SK-N-MC (cell line): ENCODE results near the gene PCDHGB2.
"Not testable (repeated sequence)": the region's sequence is repeated elsewhere in the genome, so short reads cannot be mapped to it uniquely, and the experiment has no call there.

Experiments
- DNase-seq: peaks from one replicate; pipeline ENCODE4 v3.0.0-alpha.2; 2011; ENCODE audit warnings: low read depth, low spot score
- H3K27ac ChIP-seq: fragments of 200-600 bp; sonication (generic); 2 replicates; pipeline ENCODE4 v1.5.1; 2016; ENCODE audit warnings: mixed run types
- H3K36me3 ChIP-seq: fragments of 200-600 bp; sonication (generic); 2 replicates; pipeline ENCODE4 v1.6.1; 2017; ENCODE audit warnings: antibody characterized with exemption, low read length, mixed read lengths; ENCODE audit not compliant: insufficient read depth
- H3K4me3 ChIP-seq: fragments of 200-600 bp; sonication (generic); 2 replicates; pipeline ENCODE4 v1.5.1; 2016
- H3K9ac ChIP-seq: fragments of 200-600 bp; sonication (generic); 2 replicates; pipeline ENCODE4 v1.8.0; 2017; ENCODE audit warnings: mixed run types, mixed read lengths; ENCODE audit not compliant: insufficient read length
- H3K9me3 ChIP-seq: fragments of 200-600 bp; sonication (generic); 2 replicates; pipeline ENCODE4 v1.6.1; 2017; ENCODE audit warnings: low read depth, mild to moderate bottlenecking, antibody characterized with exemption, low read length, moderate library complexity, mixed read lengths
- EZH2 ChIP-seq: fragments of 200-600 bp; sonication (generic); IDR thresholded peaks from one replicate; pipeline ENCODE4 v1.6.1; 2017; ENCODE audit warnings: antibody characterized with exemption
- FOXP2 ChIP-seq: optimal IDR thresholded peaks from 2 replicates; pipeline ENCODE3; 2011; ENCODE audit warnings: mild to moderate bottlenecking, moderate library complexity; ENCODE audit not compliant: insufficient read depth; ENCODE audit errors: extremely low read length, control extremely low read depth
- POLR2AphosphoS5 ChIP-seq: IDR thresholded peaks from 2 replicates; pipeline ENCODE4 v1.6.1; 2012; ENCODE audit warnings: mild to moderate bottlenecking, low read depth, low read length, borderline replicate concordance

The PCDHGB2 gene

DNA sequence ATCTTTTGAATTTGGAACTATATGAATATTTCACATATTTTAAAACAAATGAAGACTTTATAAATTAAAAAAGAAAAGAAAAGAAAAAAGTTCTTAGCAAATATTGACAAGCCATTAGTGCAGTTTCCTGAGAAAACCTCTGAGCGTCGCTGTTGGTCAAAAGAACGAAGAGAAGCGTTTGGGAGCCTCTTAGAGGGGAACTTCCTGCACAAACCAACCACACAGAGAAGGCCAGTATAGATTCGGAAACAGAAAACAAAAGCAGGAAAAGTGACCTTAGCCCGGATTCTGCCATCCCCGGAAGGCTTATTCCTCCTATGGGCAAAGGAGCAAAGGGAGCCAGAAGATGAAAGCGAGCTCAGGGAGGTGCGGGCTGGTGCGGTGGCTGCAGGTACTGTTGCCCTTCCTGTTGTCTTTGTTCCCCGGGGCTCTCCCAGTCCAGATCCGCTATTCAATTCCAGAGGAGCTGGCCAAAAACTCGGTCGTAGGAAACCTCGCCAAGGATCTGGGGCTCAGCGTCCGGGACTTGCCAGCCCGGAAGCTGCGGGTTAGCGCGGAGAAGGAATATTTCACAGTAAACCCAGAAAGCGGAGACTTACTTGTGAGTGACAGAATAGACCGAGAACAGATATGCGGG is at the start of gene PCDHGB2:
PCDHGB2 (plus strand) TSS at position 205 of the 637 bp plus-strand sequence; CDS start at position 347, 142 bp downstream.
- no peak for DNase-seq
- TF ChIP-seq EZH2 (no peak), FOXP2 (no peak), POLR2AphosphoS5 (no peak)
- H3K4me3 ChIP-seq = peak within 1 kb of the TSS; percentile 49
- H3K9ac ChIP-seq = no peak within 1 kb of the TSS
- peaks cover 5% of the 10 kb centered on the region; the same call in 1 of the 2 replicates for H3K9me3 ChIP-seq
- H3K27ac ChIP-seq = no peak within 1 kb of the TSS
- no peaks in the 10 kb centered on the region for H3K36me3 ChIP-seq

DNA sequence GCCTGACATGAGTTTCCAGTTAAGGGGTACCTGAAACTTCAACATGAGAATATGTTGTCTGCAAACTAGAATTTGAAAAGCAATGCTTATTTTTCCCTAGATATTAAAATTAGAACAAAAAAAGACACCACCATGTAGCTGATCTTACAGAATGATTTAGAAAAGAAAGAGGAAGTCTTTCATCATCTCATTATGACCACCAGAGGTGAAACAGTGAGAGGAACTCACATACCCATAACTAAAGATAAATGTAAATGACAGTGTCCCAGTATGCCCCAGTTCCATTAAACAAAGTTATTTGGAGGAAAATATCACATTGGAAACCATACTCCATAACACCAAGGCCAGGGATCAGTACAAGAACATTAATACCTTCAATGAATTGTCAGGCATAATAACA is 46.1 kb upstream of the PCDHGB2 start:
- Histone ChIP-seq H3K4me3 (no peak overlapping the region), H3K27ac (no peak overlapping the region), H3K36me3 (peaks cover 47% of the 10 kb centered on the region), H3K9me3 (peaks cover 29% of the 10 kb centered on the region), H3K9ac (no peak overlapping the region)
- TF ChIP-seq POLR2AphosphoS5 (no peak), FOXP2 (no peak), EZH2 (no peak)
- no peak for DNase-seq

- Histone ChIP-seq H3K36me3 (peaks cover 60% of the 10 kb centered on the region), H3K9me3 (peaks cover 37% of the 10 kb centered on the region)
- not testable (repeated sequence) for H3K4me3 ChIP-seq, DNase-seq, H3K9ac ChIP-seq, H3K27ac ChIP-seq
These were observed 42.8 kb upstream of the PCDHGB2 start for GRCh38 chr5:141316963-141317362.

GRCh38 chr5:141319202-141319601 is 40.6 kb upstream of the PCDHGB2 start:
- Histone ChIP-seq H3K9ac (no peak overlapping the region), H3K27ac (no peak overlapping the region), H3K4me3 (peak overlapping the region; percentile 92), H3K36me3 (peaks cover 54% of the 10 kb centered on the region), H3K9me3 (peaks cover 31% of the 10 kb centered on the region)
- no peak for DNase-seq
- no peak for TF ChIP-seq EZH2

DNA sequence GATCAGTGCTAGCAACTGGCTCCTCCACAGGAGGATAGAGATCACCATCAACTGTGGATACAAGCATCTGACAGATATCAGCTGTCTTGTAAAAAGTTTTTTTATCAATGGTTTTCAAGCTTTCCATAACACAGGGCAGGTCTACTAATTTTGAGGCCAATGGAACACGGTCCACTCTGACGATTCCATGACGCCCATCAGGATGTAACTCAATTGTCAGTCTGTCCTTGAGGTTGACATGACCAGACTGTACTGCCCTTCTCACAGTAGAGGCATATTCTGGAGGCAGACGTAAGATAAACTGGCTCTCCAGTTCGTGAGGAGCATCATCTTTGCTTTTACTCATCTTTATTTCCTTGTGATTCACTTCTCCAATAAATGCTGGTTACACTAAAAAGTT is 40.1 kb upstream of the PCDHGB2 start:
- H3K27ac ChIP-seq = peak overlapping the region; percentile 98
- no peak for TF ChIP-seq POLR2AphosphoS5
- no peak for TF ChIP-seq EZH2
- TF ChIP-seq FOXP2 = no peak
- peak overlapping the region; percentile 92 for H3K4me3 ChIP-seq
- DNase-seq = no peak
- H3K9ac ChIP-seq = no peak overlapping the region
- peaks cover 51% of the 10 kb centered on the region for H3K36me3 ChIP-seq
- peaks cover 30% of the 10 kb centered on the region for H3K9me3 ChIP-seq

DNA sequence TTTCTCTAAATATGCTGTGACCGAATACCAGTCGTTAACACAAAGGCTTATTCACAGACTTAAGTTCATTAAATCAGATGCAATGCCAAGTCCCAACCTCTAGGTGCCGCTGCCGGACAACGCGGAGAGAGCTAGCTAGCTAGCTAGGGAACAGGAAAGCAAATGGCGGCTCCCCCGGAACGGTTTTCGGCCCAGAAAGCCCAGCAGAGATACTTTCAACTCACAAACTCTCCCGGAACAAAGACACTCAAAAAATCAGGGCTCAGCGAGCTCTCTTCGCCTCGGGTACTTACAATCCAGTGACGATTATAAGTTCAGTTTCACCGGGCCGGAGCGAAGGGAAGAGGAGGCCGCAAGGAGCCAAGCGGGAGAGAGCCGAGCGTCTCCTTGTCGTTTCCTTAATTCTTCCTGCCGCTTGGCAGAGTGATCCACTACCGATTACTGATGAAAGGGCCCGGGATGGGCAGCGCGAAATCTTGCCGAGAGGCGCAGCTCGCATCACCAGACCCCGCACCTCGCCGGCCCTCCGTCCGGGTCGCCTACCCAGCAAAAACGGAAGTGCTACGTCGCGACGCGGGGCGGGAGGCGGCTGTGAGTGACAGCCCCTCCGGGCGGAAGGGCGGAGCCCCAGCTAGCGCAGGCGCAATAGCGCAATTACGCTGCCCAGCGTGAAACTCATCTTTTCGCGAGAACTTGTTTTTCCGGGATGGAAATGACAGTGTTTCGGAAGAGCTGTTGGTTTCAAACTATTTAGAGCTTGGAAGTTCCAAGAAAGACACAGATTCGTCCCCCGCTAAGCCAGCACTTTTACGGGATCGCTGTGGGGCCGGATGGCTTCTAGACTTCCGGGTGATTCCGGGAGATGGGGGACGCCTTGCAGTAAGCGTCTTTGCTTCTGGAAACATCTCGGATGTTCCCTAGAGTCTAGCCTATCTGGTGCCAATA is 39.3 kb upstream of the PCDHGB2 start, which contains the start of gene TAF7:
TAF7 (minus strand) TSS at position 560 of the 945 bp plus-strand sequence. CDS start 740 bp downstream, outside the sequence.
- DNase-seq = peak; percentile 86
- H3K36me3 ChIP-seq = peaks cover 43% of the 10 kb centered on the region
- peak within 1 kb of the TSS; percentile 99 for H3K9ac ChIP-seq
- H3K4me3 ChIP-seq = peak within 1 kb of the TSS; percentile 92
- peaks cover 28% of the 10 kb centered on the region for H3K9me3 ChIP-seq
- peak within 1 kb of the TSS; percentile 98 for H3K27ac ChIP-seq
- TF ChIP-seq POLR2AphosphoS5 (peak; percentile 96), EZH2 (no peak)

DNA sequence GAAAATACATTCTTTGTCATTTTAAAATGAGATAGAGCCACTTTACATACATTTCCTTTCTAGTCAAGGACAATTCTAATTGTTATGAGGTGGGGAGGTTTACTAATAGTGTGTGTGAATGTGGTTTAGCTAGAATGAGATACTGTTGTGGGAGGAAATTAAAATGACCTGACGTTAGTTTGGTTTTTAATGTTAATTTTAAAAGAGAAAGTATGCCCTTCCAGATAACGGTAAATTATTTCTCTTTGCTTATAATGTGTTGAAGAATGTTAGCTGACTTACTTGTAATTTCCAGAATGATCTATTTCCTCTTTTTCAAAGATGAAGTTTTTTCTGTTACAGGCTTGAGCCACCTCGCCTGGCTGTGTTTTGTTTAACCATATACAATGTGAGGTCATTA is 37.5 kb upstream of the PCDHGB2 start:
- Histone ChIP-seq H3K9ac (no peak overlapping the region), H3K36me3 (peaks cover 25% of the 10 kb centered on the region), H3K27ac (no peak overlapping the region), H3K4me3 (no peak overlapping the region), H3K9me3 (peaks cover 23% of the 10 kb centered on the region)
- no peak for DNase-seq
- no peak for TF ChIP-seq EZH2
- TF ChIP-seq POLR2AphosphoS5 = no peak
- TF ChIP-seq FOXP2 = no peak

GRCh38 chr5:141326088-141326854 is 33.5 kb upstream of the PCDHGB2 start:
- H3K36me3 ChIP-seq = no peaks in the 10 kb centered on the region
- H3K4me3 ChIP-seq = no peak overlapping the region
- no peak overlapping the region for H3K9ac ChIP-seq
- H3K9me3 ChIP-seq = no peaks in the 10 kb centered on the region; the same call in 1 of the 2 replicates
- DNase-seq = no peak
- no peak overlapping the region for H3K27ac ChIP-seq
- TF ChIP-seq POLR2AphosphoS5 (no peak), EZH2 (no peak), FOXP2 (no peak)
